Activated naive CD8-positive, alpha-beta T cell treated with anti-CD3 and anti-CD28 coated beads, Interleukin-2, amount 10 ng/mL, durations not matched to agents 7 days and 5 days (primary cell): Measurements from ENCODE around the gene ATAD1. TPM values are rescaled to one million over a fixed set of nuclear protein-coding genes. Genes with fewer than 3 reads are reported as not detected.

Experiments used
- ATAC-seq: fragments of 150-1000 bp; cut with Tn5 transposase; one replicate; pipeline ENCODE4 v1.10.0; 2021; ENCODE audit warnings: low read depth, moderate library complexity
- POLR2A ChIA-PET: fragments of 350-600 bp; sonication (Branson Sonifier 250); formaldehyde crosslinking; loops from one replicate; lab custom pipeline; 2021; ENCODE audit warnings: antibody characterized with exemption; lab: Charles Lee
- DNase-seq: peaks from one replicate; pipeline ENCODE4 v3.0.0; 2021
- H3K27ac Mint-ChIP-seq: one replicate; pipeline ENCODE4 v1.8.0; 2022; ENCODE audit warnings: mild to moderate bottlenecking, mixed read lengths
- H3K27me3 Mint-ChIP-seq: one replicate; pipeline ENCODE4 v1.8.0; 2022; ENCODE audit warnings: mild to moderate bottlenecking, moderate library complexity, mixed read lengths
- H3K36me3 Mint-ChIP-seq: one replicate; pipeline ENCODE4 v1.8.0; 2021; ENCODE audit warnings: mild to moderate bottlenecking, mixed read lengths
- H3K4me1 Mint-ChIP-seq: one replicate; pipeline ENCODE4 v1.8.0; 2021; ENCODE audit warnings: mixed read lengths
- H3K4me3 Mint-ChIP-seq: one replicate; pipeline ENCODE4 v1.8.0; 2022; ENCODE audit warnings: mild to moderate bottlenecking, moderate library complexity, mixed read lengths
- H3K9me3 Mint-ChIP-seq: one replicate; pipeline ENCODE4 v1.8.0; 2021; ENCODE audit warnings: mixed read lengths
- total RNA-seq, 2 experiments: library from RNA; stranded (reverse); gene quantifications; one replicate each; pipeline ENCODE4 v1.2.3, GENCODE V29; 2021

The ATAD1 gene
- total RNA-seq, 2 experiments from 2014 or later = 45.7 to 45.9 TPM

- no peak for ATAC-seq
These were observed 82.8 kb downstream of the ATAD1 start for GRCh38 chr10:87734987-87735827.

GRCh38 chr10:87733081-87733480 lies 84.9 kb downstream of the ATAD1 start:
- Mint-ChIP-seq H3K27ac (no peak overlapping the region), H3K9me3 (no peaks in the 10 kb centered on the region), H3K36me3 (no peaks in the 10 kb centered on the region), H3K27me3 (peaks cover 37% of the 10 kb centered on the region), H3K4me3 (no peak overlapping the region), H3K4me1 (peaks cover 6% of the 10 kb centered on the region)
- no peak for ATAC-seq
- POLR2A ChIA-PET = no interaction called here
- DNase-seq = no peak

More at GRCh38 chr10:87734987-87735827, 82.8 kb downstream of the ATAD1 start:
- Mint-ChIP-seq H3K4me1 (peaks cover 6% of the 10 kb centered on the region), H3K27ac (no peak overlapping the region), H3K36me3 (no peaks in the 10 kb centered on the region), H3K4me3 (no peak overlapping the region), H3K27me3 (peaks cover 44% of the 10 kb centered on the region), H3K9me3 (no peaks in the 10 kb centered on the region)
- no peak for DNase-seq
- POLR2A ChIA-PET = interaction anchor here (0.5 to 0.7 kb wide), 2 partner anchors 49 to 1355 kb away, joined by 4 to 7 read pairs; no protein-coding TSS in a partner anchor

GRCh38 chr10:87729940-87730339 lies 88.1 kb downstream of the ATAD1 start:
- POLR2A ChIA-PET = no interaction called here
- H3K4me3 Mint-ChIP-seq = no peak overlapping the region
- ATAC-seq (no peak), DNase-seq (no peak)
- H3K9me3 Mint-ChIP-seq = no peaks in the 10 kb centered on the region
- H3K4me1 Mint-ChIP-seq = peaks cover 4% of the 10 kb centered on the region
- H3K27me3 Mint-ChIP-seq = peaks cover 24% of the 10 kb centered on the region
- H3K36me3 Mint-ChIP-seq = no peaks in the 10 kb centered on the region
- H3K27ac Mint-ChIP-seq = no peak overlapping the region

- Mint-ChIP-seq H3K27ac (no peak overlapping the region), H3K36me3 (no peaks in the 10 kb centered on the region), H3K4me3 (no peak overlapping the region), H3K4me1 (no peaks in the 10 kb centered on the region), H3K27me3 (peaks cover 4% of the 10 kb centered on the region), H3K9me3 (no peaks in the 10 kb centered on the region)
- ATAC-seq (no peak), DNase-seq (no peak)
- POLR2A ChIA-PET = no interaction called here
These were observed 93.2 kb downstream of the ATAD1 start for GRCh38 chr10:87724789-87725188.

GRCh38 chr10:87723500-87723899 lies 94.5 kb downstream of the ATAD1 start:
- H3K27ac Mint-ChIP-seq = no peak overlapping the region
- H3K4me1 Mint-ChIP-seq = no peaks in the 10 kb centered on the region
- H3K36me3 Mint-ChIP-seq = no peaks in the 10 kb centered on the region
- POLR2A ChIA-PET = no interaction called here
- no peak overlapping the region for H3K4me3 Mint-ChIP-seq
- DNase-seq = no peak
- peaks cover 1% of the 10 kb centered on the region for H3K27me3 Mint-ChIP-seq
- H3K9me3 Mint-ChIP-seq = no peaks in the 10 kb centered on the region
- no peak for ATAC-seq

- Mint-ChIP-seq H3K36me3 (no peaks in the 10 kb centered on the region), H3K4me3 (no peak overlapping the region), H3K9me3 (no peaks in the 10 kb centered on the region), H3K4me1 (no peaks in the 10 kb centered on the region), H3K27ac (no peak overlapping the region), H3K27me3 (peaks cover 4% of the 10 kb centered on the region)
- DNase-seq (no peak), ATAC-seq (no peak)
- POLR2A ChIA-PET = no interaction called here
These were observed 95.3 kb downstream of the ATAD1 start for GRCh38 chr10:87722716-87723115.

- H3K36me3 Mint-ChIP-seq = no peaks in the 10 kb centered on the region
- H3K9me3 Mint-ChIP-seq = no peaks in the 10 kb centered on the region
- peaks cover 4% of the 10 kb centered on the region for H3K27me3 Mint-ChIP-seq
- DNase-seq (no peak), ATAC-seq (no peak)
- POLR2A ChIA-PET = no interaction called here
- H3K4me3 Mint-ChIP-seq = no peak overlapping the region
- H3K4me1 Mint-ChIP-seq = no peaks in the 10 kb centered on the region
- H3K27ac Mint-ChIP-seq = no peak overlapping the region
These were observed 96.2 kb downstream of the ATAD1 start for GRCh38 chr10:87721781-87722180.

GRCh38 chr10:87720665-87721064 lies 97.4 kb downstream of the ATAD1 start:
- no peak overlapping the region for H3K4me3 Mint-ChIP-seq
- H3K27me3 Mint-ChIP-seq = peaks cover 6% of the 10 kb centered on the region
- H3K27ac Mint-ChIP-seq = no peak overlapping the region
- H3K9me3 Mint-ChIP-seq = no peaks in the 10 kb centered on the region
- DNase-seq (no peak), ATAC-seq (no peak)
- POLR2A ChIA-PET = no interaction called here
- no peaks in the 10 kb centered on the region for H3K36me3 Mint-ChIP-seq
- peaks cover 3% of the 10 kb centered on the region for H3K4me1 Mint-ChIP-seq

GRCh38 chr10:87716348-87716670 lies 101.7 kb downstream of the ATAD1 start:
- H3K36me3 Mint-ChIP-seq = no peaks in the 10 kb centered on the region
- POLR2A ChIA-PET = no interaction called here
- peaks cover 8% of the 10 kb centered on the region for H3K27me3 Mint-ChIP-seq
- ATAC-seq = no peak
- no peak overlapping the region for H3K27ac Mint-ChIP-seq
- H3K9me3 Mint-ChIP-seq = no peaks in the 10 kb centered on the region
- no peak for DNase-seq
- no peak overlapping the region for H3K4me3 Mint-ChIP-seq
- H3K4me1 Mint-ChIP-seq = peaks cover 3% of the 10 kb centered on the region

GRCh38 chr10:87715552-87716347 lies 102.3 kb downstream of the ATAD1 start:
- Mint-ChIP-seq H3K27ac (no peak overlapping the region), H3K4me3 (no peak overlapping the region), H3K4me1 (peaks cover 3% of the 10 kb centered on the region), H3K9me3 (no peaks in the 10 kb centered on the region), H3K36me3 (no peaks in the 10 kb centered on the region), H3K27me3 (peaks cover 8% of the 10 kb centered on the region)
- POLR2A ChIA-PET = no interaction called here
- DNase-seq (no peak), ATAC-seq (no peak)

- H3K4me3 Mint-ChIP-seq = no peak overlapping the region
- no peak overlapping the region for H3K27ac Mint-ChIP-seq
- no peaks in the 10 kb centered on the region for H3K36me3 Mint-ChIP-seq
- H3K9me3 Mint-ChIP-seq = no peaks in the 10 kb centered on the region
- POLR2A ChIA-PET = no interaction called here
- DNase-seq (no peak), ATAC-seq (no peak)
- H3K27me3 Mint-ChIP-seq = peaks cover 13% of the 10 kb centered on the region
- H3K4me1 Mint-ChIP-seq = peaks cover 3% of the 10 kb centered on the region
These were observed 104.3 kb downstream of the ATAD1 start for GRCh38 chr10:87713707-87714106.

GRCh38 chr10:87712913-87713616 lies 105.0 kb downstream of the ATAD1 start:
- Mint-ChIP-seq H3K27me3 (peaks cover 13% of the 10 kb centered on the region), H3K4me1 (peaks cover 3% of the 10 kb centered on the region), H3K27ac (no peak overlapping the region), H3K36me3 (no peaks in the 10 kb centered on the region), H3K9me3 (no peaks in the 10 kb centered on the region), H3K4me3 (no peak overlapping the region)
- DNase-seq (no peak), ATAC-seq (no peak)
- POLR2A ChIA-PET = no interaction called here

- H3K27me3 Mint-ChIP-seq = peaks cover 9% of the 10 kb centered on the region
- no peaks in the 10 kb centered on the region for H3K9me3 Mint-ChIP-seq
- no peak for DNase-seq
- POLR2A ChIA-PET = no interaction called here
- ATAC-seq = no peak
- H3K27ac Mint-ChIP-seq = no peak overlapping the region
- H3K4me1 Mint-ChIP-seq = no peaks in the 10 kb centered on the region
- H3K36me3 Mint-ChIP-seq = no peaks in the 10 kb centered on the region
- no peak overlapping the region for H3K4me3 Mint-ChIP-seq
These were observed 110.8 kb downstream of the ATAD1 start for GRCh38 chr10:87707254-87707653.
